IPS DF 6.9 (cell line): Measurements from ENCODE around the gene NID2.

Experiments used
- DNase-seq: peaks from one replicate; pipeline ENCODE4 v3.0.0-alpha.2; 2013; ENCODE audit warnings: low read depth, low spot score
- H3K27ac ChIP-seq: one replicate; pipeline ENCODE4 v1.5.1; 2013; ENCODE audit warnings: low read length, control low read depth
- H3K27me3 ChIP-seq: 2 replicates; pipeline ENCODE4 v1.6.1; 2013; ENCODE audit warnings: mild to moderate bottlenecking, low read length; ENCODE audit not compliant: control insufficient read depth, insufficient read depth
- H3K36me3 ChIP-seq: 2 replicates; pipeline ENCODE4 v1.6.1; 2013; ENCODE audit warnings: low read length; ENCODE audit not compliant: control insufficient read depth, insufficient read depth
- H3K4me1 ChIP-seq: 2 replicates; pipeline ENCODE4 v1.6.1; 2013; ENCODE audit warnings: low read length; ENCODE audit not compliant: control insufficient read depth, insufficient read depth
- H3K4me3 ChIP-seq: 2 replicates; pipeline ENCODE4 v1.5.1; 2013; ENCODE audit warnings: mild to moderate bottlenecking, low read length
- H3K9me3 ChIP-seq: 2 replicates; pipeline ENCODE4 v1.6.1; 2013; ENCODE audit warnings: low read length, inconsistent platforms; ENCODE audit not compliant: control insufficient read depth, insufficient read depth
- WGBS: extraction: QIAGEN DNeasy Blood & Tissue Kit; methylation state at CpG from one replicate; pipeline ENCODE4 v1.1.7; 2013; ENCODE audit warnings: mixed read lengths, missing lambda C conversion rate; ENCODE audit not compliant: insufficient read length, insufficient coverage; 5-methylcytosine and 5-hydroxymethylcytosine counted together

The NID2 gene

GRCh38 chr14:52054678-52055077 is 14.2 kb downstream of the NID2 start:
- DNase-seq: no peak
- H3K27ac ChIP-seq: no peak overlapping the region
- H3K27me3 ChIP-seq: no peaks in the 10 kb centered on the region
- no peaks in the 10 kb centered on the region; the same call in 1 of the 2 replicates for H3K9me3 ChIP-seq
- WGBS: no CpG with 5 or more reads among the region's 1 CpG
- H3K4me3 ChIP-seq: no peak overlapping the region
- H3K36me3 ChIP-seq: no peaks in the 10 kb centered on the region
- no peaks in the 10 kb centered on the region for H3K4me1 ChIP-seq

DNA sequence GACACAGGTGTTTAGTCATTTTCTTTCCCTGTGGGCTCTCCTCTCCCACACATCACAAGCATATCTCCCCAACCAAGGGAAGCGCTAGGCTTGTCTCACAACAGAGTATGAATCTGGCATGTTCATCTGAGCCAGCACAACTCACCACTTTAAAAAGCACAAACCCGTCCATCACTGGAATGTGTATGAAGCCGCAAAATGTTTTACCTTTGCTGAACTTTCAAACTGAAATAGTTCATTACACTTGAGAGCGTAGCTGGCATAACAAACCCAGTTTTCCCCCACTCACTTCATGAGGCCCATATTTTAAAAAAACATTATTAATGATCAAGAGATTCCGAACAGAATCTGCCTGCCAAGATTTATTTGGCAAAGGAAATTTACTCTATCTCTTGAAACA is 15.8 kb downstream of the NID2 start:
- no peak for DNase-seq
- Histone ChIP-seq H3K4me3 (no peak overlapping the region), H3K9me3 (no peaks in the 10 kb centered on the region; the same call in 1 of the 2 replicates), H3K27ac (no peak overlapping the region), H3K36me3 (no peaks in the 10 kb centered on the region), H3K27me3 (no peaks in the 10 kb centered on the region), H3K4me1 (no peaks in the 10 kb centered on the region)
- WGBS: no CpG with 5 or more reads among the region's 5 CpGs

DNA sequence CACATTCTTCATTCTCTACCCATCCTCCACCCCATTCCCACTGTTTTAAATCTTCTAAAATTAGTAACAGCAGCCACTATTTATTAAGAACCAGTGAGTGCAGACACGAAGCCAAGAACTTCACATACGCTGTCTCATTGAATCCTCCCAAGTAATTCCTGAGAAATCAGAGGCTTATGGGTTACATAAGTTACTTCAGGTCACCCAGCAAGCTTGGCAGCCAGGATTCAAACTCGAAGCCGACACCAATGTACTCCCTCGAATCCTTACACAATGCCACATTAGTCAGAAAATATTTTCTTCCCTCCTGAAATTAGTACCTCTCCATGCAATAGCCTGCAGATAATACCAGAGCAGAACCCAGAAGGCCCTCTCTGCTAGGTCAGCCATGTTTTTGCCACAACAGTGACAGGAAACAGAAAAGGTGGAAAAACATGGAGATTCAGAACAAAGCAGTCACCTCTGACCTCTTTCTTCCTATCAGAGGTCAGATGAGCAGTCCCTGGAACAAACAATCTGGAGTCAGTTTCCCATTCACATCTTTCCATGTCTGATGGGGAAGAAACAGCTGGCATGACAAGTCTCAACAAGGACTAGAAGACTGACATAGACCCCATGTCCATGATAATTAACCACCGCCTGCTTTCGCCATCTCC is 16.4 kb downstream of the NID2 start:
- Histone ChIP-seq H3K27ac (no peak overlapping the region), H3K27me3 (no peaks in the 10 kb centered on the region)

GRCh38 chr14:52051871-52052270 is 17.0 kb downstream of the NID2 start:
- Histone ChIP-seq H3K4me1 (no peaks in the 10 kb centered on the region), H3K36me3 (no peaks in the 10 kb centered on the region), H3K27me3 (no peaks in the 10 kb centered on the region), H3K9me3 (no peaks in the 10 kb centered on the region; the same call in 1 of the 2 replicates), H3K27ac (no peak overlapping the region), H3K4me3 (no peak overlapping the region)
- no peak for DNase-seq
- no CpG with 5 or more reads among the region's 2 CpGs for WGBS

More for the DNA sequence above, 16.4 kb downstream of the NID2 start:
- no peaks in the 10 kb centered on the region; the same call in 1 of the 2 replicates for H3K9me3 ChIP-seq
- H3K4me1 ChIP-seq: no peaks in the 10 kb centered on the region
- no peak for DNase-seq
- WGBS: no CpG with 5 or more reads among the region's 7 CpGs
- no peak overlapping the region for H3K4me3 ChIP-seq
- H3K36me3 ChIP-seq: no peaks in the 10 kb centered on the region

DNA sequence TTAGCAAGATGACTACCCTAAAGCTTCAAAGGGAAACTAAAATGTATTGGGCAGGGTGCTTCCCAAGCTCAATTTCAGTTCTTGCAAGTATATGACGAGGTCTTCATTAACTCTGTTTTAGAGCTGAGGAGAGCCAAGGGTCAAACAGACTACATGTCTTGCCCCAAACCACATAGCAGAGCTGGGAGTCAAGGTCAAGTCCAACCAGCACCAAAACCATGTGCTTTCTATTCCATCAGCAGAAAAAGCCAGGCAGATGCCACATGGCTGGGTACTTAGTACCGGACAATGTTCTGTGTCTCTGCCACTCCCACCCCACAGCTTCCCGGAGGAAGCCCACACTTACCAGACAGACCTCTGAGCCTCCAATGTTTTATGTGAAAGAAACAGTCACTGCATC is 17.6 kb downstream of the NID2 start:
- H3K36me3 ChIP-seq: no peaks in the 10 kb centered on the region
- H3K27me3 ChIP-seq: no peaks in the 10 kb centered on the region
- no peaks in the 10 kb centered on the region; the same call in 1 of the 2 replicates for H3K9me3 ChIP-seq
- no peak overlapping the region for H3K27ac ChIP-seq
- no CpG with 5 or more reads among the region's 3 CpGs for WGBS
- H3K4me3 ChIP-seq: no peak overlapping the region
- no peaks in the 10 kb centered on the region for H3K4me1 ChIP-seq
- no peak for DNase-seq

DNA sequence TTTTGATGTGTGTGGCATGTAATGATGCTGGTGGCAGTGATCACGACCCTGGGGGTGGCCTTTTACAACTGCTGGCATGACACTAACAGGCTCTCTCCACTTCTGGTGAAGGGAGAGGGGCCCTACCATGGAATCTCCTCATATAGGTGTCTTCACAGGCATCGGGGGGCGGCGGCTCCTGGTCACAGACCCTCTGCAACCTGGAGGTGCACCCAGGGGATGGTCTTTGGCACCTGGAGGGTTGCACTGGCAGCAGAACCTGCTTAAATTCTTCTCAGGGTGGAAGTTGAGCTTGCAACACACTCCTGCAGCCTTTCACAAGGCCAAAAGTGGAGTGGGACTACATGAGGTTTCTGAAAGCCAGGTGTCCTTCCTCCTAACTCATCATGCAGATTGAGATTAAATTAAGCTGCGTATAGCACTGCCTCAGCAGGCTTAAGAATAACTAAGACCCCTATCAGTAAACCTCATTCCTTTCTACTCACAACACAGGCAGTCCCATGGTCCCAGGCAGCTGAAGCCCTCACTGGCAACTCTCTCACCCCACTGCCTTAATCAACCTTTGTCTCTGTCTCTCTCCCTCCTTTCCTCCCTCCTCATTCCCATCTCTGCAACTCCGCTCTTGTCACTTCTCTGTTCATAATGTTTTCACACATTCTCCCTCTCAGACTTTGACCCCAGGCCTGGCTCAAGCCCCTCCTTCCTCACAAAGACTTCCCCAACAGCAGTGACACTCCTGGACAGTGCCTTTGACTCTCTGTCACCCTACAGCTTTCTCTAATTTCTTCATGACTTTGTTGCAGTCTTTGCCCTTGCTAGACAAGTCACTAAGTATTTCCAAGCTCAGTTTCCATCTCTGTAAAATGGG is 18.9 kb downstream of the NID2 start:
- no CpG with 5 or more reads among the region's 6 CpGs for WGBS
- no peaks in the 10 kb centered on the region for H3K27me3 ChIP-seq
- H3K4me3 ChIP-seq: no peak overlapping the region
- DNase-seq: no peak
- H3K4me1 ChIP-seq: no peaks in the 10 kb centered on the region
- no peak overlapping the region for H3K27ac ChIP-seq
- H3K36me3 ChIP-seq: no peaks in the 10 kb centered on the region
- H3K9me3 ChIP-seq: no peaks in the 10 kb centered on the region; the same call in 1 of the 2 replicates

GRCh38 chr14:52049271-52049670 is 19.6 kb downstream of the NID2 start:
- no CpG with 5 or more reads among the region's 5 CpGs for WGBS
- no peaks in the 10 kb centered on the region for H3K4me1 ChIP-seq

DNA sequence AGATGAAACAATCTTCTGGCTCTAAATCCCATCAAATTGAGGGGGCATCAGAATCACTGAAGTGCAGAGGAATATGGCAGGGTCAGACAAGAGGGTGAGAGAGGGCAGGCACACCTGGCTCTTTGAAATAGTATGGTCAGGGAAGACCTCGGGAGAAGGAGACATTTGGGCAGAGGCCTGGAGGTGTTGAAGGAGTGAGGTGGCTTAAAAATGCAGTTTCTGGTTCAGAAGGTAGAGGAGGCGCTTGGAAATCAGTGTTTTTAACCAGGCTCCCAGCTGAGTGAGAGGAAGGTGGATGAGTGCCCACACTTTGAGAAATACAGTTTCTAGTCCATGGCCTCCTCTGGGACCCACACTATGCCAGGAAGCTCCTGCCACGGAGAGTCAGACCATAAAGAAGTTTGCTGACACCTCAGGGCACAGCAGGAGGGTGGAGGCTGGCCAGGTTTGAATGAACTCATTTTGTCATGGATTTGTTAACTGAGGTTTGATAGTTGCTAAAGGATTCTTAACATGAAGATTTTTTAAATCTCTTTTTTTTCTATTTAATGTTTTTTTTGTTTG is 20.1 kb downstream of the NID2 start:
- no peak overlapping the region for H3K4me3 ChIP-seq
- no peak overlapping the region for H3K27ac ChIP-seq
- H3K4me1 ChIP-seq: no peaks in the 10 kb centered on the region
- no peaks in the 10 kb centered on the region for H3K27me3 ChIP-seq
- no CpG with 5 or more reads among the region's 3 CpGs for WGBS
- H3K36me3 ChIP-seq: no peaks in the 10 kb centered on the region
- DNase-seq: no peak
- no peaks in the 10 kb centered on the region; the same call in 1 of the 2 replicates for H3K9me3 ChIP-seq

More at GRCh38 chr14:52049271-52049670, 19.6 kb downstream of the NID2 start:
- H3K36me3 ChIP-seq: no peaks in the 10 kb centered on the region
- H3K4me3 ChIP-seq: no peak overlapping the region
- H3K9me3 ChIP-seq: no peaks in the 10 kb centered on the region; the same call in 1 of the 2 replicates
- H3K27ac ChIP-seq: no peak overlapping the region
- no peaks in the 10 kb centered on the region for H3K27me3 ChIP-seq
- no peak for DNase-seq

GRCh38 chr14:52048116-52048515 is 20.7 kb downstream of the NID2 start:
- no peak for DNase-seq
- no peaks in the 10 kb centered on the region for H3K4me1 ChIP-seq
- no CpG with 5 or more reads among the region's 10 CpGs for WGBS
- no peaks in the 10 kb centered on the region for H3K36me3 ChIP-seq
- no peaks in the 10 kb centered on the region; the same call in 1 of the 2 replicates for H3K9me3 ChIP-seq
- H3K27ac ChIP-seq: no peak overlapping the region
- H3K27me3 ChIP-seq: no peaks in the 10 kb centered on the region
- no peak overlapping the region for H3K4me3 ChIP-seq

- Histone ChIP-seq H3K27me3 (no peaks in the 10 kb centered on the region), H3K27ac (no peak overlapping the region), H3K36me3 (no peaks in the 10 kb centered on the region), H3K4me1 (no peaks in the 10 kb centered on the region), H3K4me3 (no peak overlapping the region), H3K9me3 (no peaks in the 10 kb centered on the region; the same call in 1 of the 2 replicates)
- WGBS: no CpG with 5 or more reads among the region's 2 CpGs
- no peak for DNase-seq
These were observed 22.4 kb downstream of the NID2 start for GRCh38 chr14:52046376-52046917.
